GF-D8 (cell line): Measurements from ENCODE around the gene MTHFD2.

Experiments
- DNase-seq: peaks from one replicate; lab custom pipeline; 2025; lab: John Stamatoyannopoulos, UW

MTHFD2 gene

DNA sequence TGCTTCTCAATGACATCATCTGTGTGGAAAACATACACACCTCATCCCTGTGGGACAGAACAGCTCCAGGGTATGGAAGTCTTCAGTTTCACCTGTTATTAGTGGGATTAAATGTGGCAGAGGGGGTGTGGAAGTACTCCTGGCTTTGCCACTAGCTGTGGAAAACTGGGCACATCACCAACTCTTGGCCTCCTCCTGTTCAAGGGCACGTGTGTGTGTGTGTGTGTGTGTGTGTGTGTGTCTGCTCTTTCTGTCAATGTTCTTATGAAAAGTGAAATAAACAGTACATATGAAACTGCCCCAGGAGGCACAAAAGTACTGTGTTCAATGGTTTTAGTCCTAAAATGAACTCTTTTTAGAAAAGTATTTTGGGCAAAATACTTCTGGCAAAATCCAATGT, 65.9 kb downstream of the MTHFD2 start:
- no peak for DNase-seq

GRCh38 chr2:74267068-74267467, 68.7 kb downstream of the MTHFD2 start:
- DNase-seq = no peak
